ENCODE measurements around the gene AP3D1.
A peak's percentile ranks its signal among the peaks of the same experiment; 100 is the strongest.

AP3D1 gene

DNA sequence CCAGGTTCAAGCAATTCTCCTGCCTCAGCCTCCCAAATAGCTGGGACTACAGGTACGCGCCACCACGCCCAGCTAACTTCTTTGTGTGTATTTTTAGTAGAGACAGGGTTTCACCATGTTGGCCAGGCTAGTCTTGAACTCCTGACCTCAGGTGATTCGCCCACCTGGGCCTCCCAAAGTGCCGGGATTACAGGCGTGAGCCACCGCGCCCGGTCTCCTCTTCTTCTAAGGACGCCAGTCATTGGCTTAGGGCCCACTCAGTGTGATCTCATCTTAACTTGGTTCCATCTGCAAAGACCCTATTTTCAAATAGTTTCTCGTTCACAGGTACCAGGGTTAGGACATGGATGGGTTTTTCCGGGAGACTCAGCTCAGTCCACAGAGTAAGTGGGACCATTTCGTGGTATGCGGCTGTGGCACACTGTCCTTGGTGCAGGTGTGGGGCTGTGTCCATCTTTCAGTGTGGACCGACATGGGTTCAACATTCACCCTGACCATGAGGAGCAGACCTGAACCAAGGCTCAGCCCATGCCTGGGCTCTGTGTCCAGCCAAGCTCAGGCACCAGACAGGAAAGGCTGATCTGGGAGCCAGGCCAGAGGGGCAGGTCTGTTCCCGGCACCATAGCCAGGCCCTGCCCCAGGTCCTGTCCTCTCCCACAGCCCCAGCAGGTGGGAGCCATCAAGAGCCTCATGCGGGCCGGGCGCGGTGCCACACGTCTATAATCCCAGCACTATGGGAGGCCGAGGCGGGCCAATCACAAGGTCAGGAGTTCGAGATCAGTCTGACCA is 97.6 kb downstream of the AP3D1 start:
- Histone ChIP-seq H3K36me3 (ENCODE audit: control insufficient read depth, insufficient read depth, low read length) (no peaks in the 10 kb centered on the region), H3K9ac (ENCODE audit: low read length) (no peak overlapping the region), H3K9me3 (ENCODE audit: control insufficient read depth, low read length) (no peaks in the 10 kb centered on the region), H3K4me1 (ENCODE audit: control insufficient read depth, insufficient read depth, low read length) (peaks cover 67% of the 10 kb centered on the region), H3K27me3 (ENCODE audit: control insufficient read depth, insufficient read depth, low read length) (no peaks in the 10 kb centered on the region), H3K4me3 (ENCODE audit: low read length) (no peak overlapping the region)

- H3K4me3 ChIP-seq (ENCODE audit: low read length): no peak overlapping the region
- no peaks in the 10 kb centered on the region for H3K9me3 ChIP-seq (ENCODE audit: control insufficient read depth, low read length)
- H3K36me3 ChIP-seq (ENCODE audit: control insufficient read depth, insufficient read depth, low read length): no peaks in the 10 kb centered on the region
- peaks cover 67% of the 10 kb centered on the region for H3K4me1 ChIP-seq (ENCODE audit: control insufficient read depth, insufficient read depth, low read length)
- H3K27me3 ChIP-seq (ENCODE audit: control insufficient read depth, insufficient read depth, low read length): no peaks in the 10 kb centered on the region
- H3K9ac ChIP-seq (ENCODE audit: low read length): peak overlapping the region; percentile 48
Observed at GRCh38 chr19:2051773-2052704, 99.3 kb downstream of the AP3D1 start.

DNA sequence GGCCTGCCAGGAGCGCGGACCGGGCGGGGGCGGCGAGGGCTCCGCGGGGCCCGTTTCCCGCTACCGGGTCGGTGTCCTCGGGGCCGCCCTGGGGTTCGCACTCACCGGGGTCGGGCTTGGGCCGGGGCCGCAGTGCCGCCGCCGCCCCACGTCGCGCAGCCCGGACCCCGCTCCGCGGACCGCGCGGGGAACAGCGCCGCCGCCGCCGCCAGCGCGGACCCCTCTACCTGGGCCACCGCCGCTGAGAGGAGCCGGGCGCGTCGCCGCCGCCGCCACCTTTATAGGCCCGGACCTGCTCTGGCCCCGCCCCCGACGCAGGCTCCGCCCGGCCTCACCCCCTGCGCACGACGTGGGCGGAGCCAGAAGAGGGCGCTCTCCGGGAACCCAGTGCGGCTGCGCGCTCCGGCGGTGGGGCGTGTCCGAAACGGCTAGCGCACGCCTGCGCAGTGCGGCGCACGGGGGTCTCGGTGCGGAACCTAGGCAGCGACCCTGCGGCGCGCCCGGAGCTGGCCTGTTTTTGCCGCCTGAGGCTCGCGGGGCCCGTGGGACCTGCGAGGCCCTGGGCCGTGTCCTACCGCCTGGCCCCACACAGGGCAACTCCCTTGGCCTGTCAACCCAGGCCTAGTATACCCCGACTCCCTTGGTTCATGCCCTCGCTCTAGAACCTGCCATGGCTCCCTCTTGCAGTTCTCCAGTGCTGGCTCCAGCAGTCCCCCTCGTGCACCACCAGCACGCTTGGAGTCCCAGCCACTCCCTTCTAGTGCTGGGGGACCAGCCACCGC is 100.2 kb downstream of the AP3D1 start, which contains the start of gene MKNK2:
MKNK2 (minus strand) TSS at position 254 of the 782 bp plus-strand sequence. CDS start 393 bp downstream, outside the sequence.
- Histone ChIP-seq H3K9me3 (ENCODE audit: control insufficient read depth, low read length) (no peaks in the 10 kb centered on the region), H3K4me1 (ENCODE audit: control insufficient read depth, insufficient read depth, low read length) (peaks cover 69% of the 10 kb centered on the region), H3K27me3 (ENCODE audit: control insufficient read depth, insufficient read depth, low read length) (no peaks in the 10 kb centered on the region), H3K36me3 (ENCODE audit: control insufficient read depth, insufficient read depth, low read length) (no peaks in the 10 kb centered on the region), H3K4me3 (ENCODE audit: low read length) (peak within 1 kb of the TSS; percentile 53), H3K9ac (ENCODE audit: low read length) (peak within 1 kb of the TSS; percentile 80)

Measured in mucosa of stomach (tissue), 1 donor.